Transverse colon (tissue), 4 donors: ENCODE data around the gene CACNA1C. TPM values are rescaled to one million over a fixed set of nuclear protein-coding genes. Genes with fewer than 3 reads are reported as not detected.

Experiments
- DNase-seq: peaks from one replicate; pipeline ENCODE4 v3.0.0-alpha.2; 2019
- H3K27ac ChIP-seq, 4 donors: fragments of 200-600 bp; sonication (generic); 2 replicates each; pipeline ENCODE4 v1.5.1; 2016 to 2018; ENCODE audit warnings: inconsistent platforms in 4 of 4
- H3K27me3 ChIP-seq: fragments of 200-600 bp; sonication (generic); 2 replicates; pipeline ENCODE4 v1.5.1; 2017; ENCODE audit warnings: inconsistent platforms
- H3K36me3 ChIP-seq, 4 donors: fragments of 200-600 bp; sonication (generic); 2 replicates each; pipeline ENCODE4 v1.5.1; 2017 to 2019; ENCODE audit warnings: inconsistent platforms in 4 of 4
- H3K4me1 ChIP-seq, 4 donors: fragments of 200-600 bp; sonication (generic); 2 replicates each; pipeline ENCODE4 v1.5.1; 2017 to 2020; ENCODE audit warnings: inconsistent platforms in 4 of 4
- H3K4me3 ChIP-seq, 4 donors: fragments of 200-600 bp; sonication (generic); 1 replicate in 1 of 4; 2 replicates in 3 of 4; pipeline versions ENCODE4 v1.5.1 to v1.6.1; 2017 to 2019; ENCODE audit warnings: inconsistent platforms in 4 of 4
- H3K9me3 ChIP-seq, 2 donors: fragments of 200-600 bp; sonication (generic); 2 replicates each; pipeline ENCODE4 v1.5.1; 2017 to 2019; ENCODE audit warnings: inconsistent platforms in 2 of 2
- EP300 ChIP-seq: sonication (generic); formaldehyde crosslinking; IDR thresholded peaks from one replicate; pipeline ENCODE4 v1.6.1; 2017; ENCODE audit warnings: antibody characterized with exemption, low read depth
- POLR2A ChIP-seq: fragments of 450-650 bp; IDR thresholded peaks from one replicate; pipeline ENCODE4 v1.6.1; 2016; ENCODE audit warnings: antibody characterized with exemption, mild to moderate bottlenecking, moderate library complexity
- POLR2AphosphoS5 ChIP-seq, 3 donors: sonication (generic); formaldehyde crosslinking; IDR thresholded peaks; one replicate each; pipeline ENCODE4 v1.6.1; 2016; ENCODE audit warnings: antibody characterized with exemption in 3 of 3
- WGBS, 2 donors: methylation state at CpG; one replicate each; pipeline ENCODE4 v1.1.5; 2018; ENCODE audit warnings: low coverage in 1 of 2; 5-methylcytosine and 5-hydroxymethylcytosine counted together
- in situ Hi-C, 4 donors: fragments of 200-750 bp; cut with MboI; loops; one replicate each; pipeline versions ENCODE4 v1.15.0 to v1.15.1; 2017; ENCODE audit warnings: low sequenced_read_pairs in 3 of 4, low pct_ligation_motif_present in 1 of 4, low pct_unique_long_range_greater_than_20kb in 1 of 4
- intact Hi-C: fragments of 100-400 bp; cut with DNase I; formaldehyde crosslinking; loops from one replicate; pipeline ENCODE4 v1.15.1; 2023; ENCODE audit warnings: low total_unique reads
- total RNA-seq, 4 donors: library from RNA; depleted of rRNA; stranded (reverse); fragments of >200 nt; gene quantifications; one replicate each; pipeline ENCODE4 v1.1.0, GENCODE V29; 2016
- TF ChIP-seq, protein P1 (sequence below), 5 experiments: fragments of 200-600 bp in 3 of 5; fragments of 450-650 bp in 2 of 5; sonication (generic) in 3 of 5; IDR thresholded peaks; 1 replicate in 2 of 5; 2 replicates in 3 of 5; pipeline ENCODE4 v1.5.1; 2016 to 2017; ENCODE audit warnings: antibody characterized with exemption in 5 of 5, inconsistent platforms in 3 of 5, mild to moderate bottlenecking in 2 of 5, moderate library complexity in 1 of 5

The CACNA1C gene
- total RNA-seq, 4 donors from 2014 or later = 18.8 to 35.2 (median 24.8) TPM

DNA sequence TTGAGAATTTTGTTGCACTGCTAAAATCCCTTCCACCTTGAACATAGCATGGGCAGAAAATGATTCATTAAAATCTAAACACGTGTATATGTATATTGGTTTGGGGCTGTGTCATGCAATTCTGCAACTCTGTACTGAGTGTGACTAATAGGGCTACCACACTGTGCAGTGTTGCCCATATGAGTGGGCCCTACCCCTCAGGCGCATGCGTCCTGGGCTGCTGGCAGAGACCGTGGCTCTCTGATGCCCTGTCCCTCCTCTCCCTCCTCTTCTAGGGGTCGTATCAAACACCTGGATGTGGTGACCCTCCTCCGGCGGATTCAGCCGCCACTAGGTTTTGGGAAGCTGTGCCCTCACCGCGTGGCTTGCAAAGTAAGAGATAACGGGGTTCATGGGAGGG, 613.6 kb downstream of the CACNA1C start:
- 91 to 100% methylated on average over 1 to 11 of the region's 11 CpGs for WGBS, 2 donors
- in situ Hi-C loops = no loop called here
- DNase-seq = no peak
- no peak overlapping the region for H3K4me3 ChIP-seq
- intact Hi-C loops = no loop called here
- H3K36me3 ChIP-seq = peaks cover 0 to 5% (median 0%) of the 10 kb centered on the region in 4 donors
- H3K4me1 ChIP-seq = no peaks in the 10 kb centered on the region
- no peaks in the 10 kb centered on the region for H3K9me3 ChIP-seq
- no peaks in the 10 kb centered on the region for H3K27me3 ChIP-seq
- TF ChIP-seq POLR2A = no peak
- no peak for TF ChIP-seq EP300
- TF ChIP-seq POLR2AphosphoS5 (IDR thresholded peaks at IDR 0.05) = no peak
- TF ChIP-seq, protein P1, sequence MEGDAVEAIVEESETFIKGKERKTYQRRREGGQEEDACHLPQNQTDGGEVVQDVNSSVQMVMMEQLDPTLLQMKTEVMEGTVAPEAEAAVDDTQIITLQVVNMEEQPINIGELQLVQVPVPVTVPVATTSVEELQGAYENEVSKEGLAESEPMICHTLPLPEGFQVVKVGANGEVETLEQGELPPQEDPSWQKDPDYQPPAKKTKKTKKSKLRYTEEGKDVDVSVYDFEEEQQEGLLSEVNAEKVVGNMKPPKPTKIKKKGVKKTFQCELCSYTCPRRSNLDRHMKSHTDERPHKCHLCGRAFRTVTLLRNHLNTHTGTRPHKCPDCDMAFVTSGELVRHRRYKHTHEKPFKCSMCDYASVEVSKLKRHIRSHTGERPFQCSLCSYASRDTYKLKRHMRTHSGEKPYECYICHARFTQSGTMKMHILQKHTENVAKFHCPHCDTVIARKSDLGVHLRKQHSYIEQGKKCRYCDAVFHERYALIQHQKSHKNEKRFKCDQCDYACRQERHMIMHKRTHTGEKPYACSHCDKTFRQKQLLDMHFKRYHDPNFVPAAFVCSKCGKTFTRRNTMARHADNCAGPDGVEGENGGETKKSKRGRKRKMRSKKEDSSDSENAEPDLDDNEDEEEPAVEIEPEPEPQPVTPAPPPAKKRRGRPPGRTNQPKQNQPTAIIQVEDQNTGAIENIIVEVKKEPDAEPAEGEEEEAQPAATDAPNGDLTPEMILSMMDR (IDR thresholded peaks at IDR 0.05) = no peak
- H3K27ac ChIP-seq = no peak overlapping the region

DNA sequence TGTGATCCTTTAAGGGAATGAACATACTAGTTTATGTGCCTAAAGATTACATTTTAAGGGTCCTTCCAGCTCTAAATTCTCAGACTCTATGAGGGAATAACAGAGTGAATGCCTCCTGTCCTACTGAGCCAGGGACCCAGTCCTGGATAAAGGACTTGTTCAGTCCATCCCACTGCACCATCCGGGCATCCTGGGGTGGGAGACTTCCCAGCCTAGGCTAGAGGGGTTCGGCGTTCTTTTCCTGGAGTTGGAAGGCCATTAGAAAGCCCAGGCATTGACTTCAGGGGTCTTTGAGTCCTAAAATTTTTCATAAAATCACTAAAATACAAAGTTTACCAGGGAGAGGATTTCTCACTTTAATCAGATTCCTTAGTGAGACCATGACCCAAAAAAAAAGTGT, 614.1 kb downstream of the CACNA1C start:
- intact Hi-C loops = no loop called here
- peaks cover 0 to 5% (median 0%) of the 10 kb centered on the region in 4 donors for H3K36me3 ChIP-seq
- in situ Hi-C loops = no loop called here
- H3K4me1 ChIP-seq = no peaks in the 10 kb centered on the region
- DNase-seq = no peak
- no peaks in the 10 kb centered on the region for H3K9me3 ChIP-seq
- H3K4me3 ChIP-seq = no peak overlapping the region
- WGBS, 2 donors = 85 to 96% methylated on average over 2 to 3 of the region's 3 CpGs
- no peaks in the 10 kb centered on the region for H3K27me3 ChIP-seq
- H3K27ac ChIP-seq = no peak overlapping the region
- TF ChIP-seq EP300 (no peak), POLR2AphosphoS5 (IDR thresholded peaks at IDR 0.05) (no peak), POLR2A (no peak)
- TF ChIP-seq, protein P1 (IDR thresholded peaks at IDR 0.05) = no peak

DNA sequence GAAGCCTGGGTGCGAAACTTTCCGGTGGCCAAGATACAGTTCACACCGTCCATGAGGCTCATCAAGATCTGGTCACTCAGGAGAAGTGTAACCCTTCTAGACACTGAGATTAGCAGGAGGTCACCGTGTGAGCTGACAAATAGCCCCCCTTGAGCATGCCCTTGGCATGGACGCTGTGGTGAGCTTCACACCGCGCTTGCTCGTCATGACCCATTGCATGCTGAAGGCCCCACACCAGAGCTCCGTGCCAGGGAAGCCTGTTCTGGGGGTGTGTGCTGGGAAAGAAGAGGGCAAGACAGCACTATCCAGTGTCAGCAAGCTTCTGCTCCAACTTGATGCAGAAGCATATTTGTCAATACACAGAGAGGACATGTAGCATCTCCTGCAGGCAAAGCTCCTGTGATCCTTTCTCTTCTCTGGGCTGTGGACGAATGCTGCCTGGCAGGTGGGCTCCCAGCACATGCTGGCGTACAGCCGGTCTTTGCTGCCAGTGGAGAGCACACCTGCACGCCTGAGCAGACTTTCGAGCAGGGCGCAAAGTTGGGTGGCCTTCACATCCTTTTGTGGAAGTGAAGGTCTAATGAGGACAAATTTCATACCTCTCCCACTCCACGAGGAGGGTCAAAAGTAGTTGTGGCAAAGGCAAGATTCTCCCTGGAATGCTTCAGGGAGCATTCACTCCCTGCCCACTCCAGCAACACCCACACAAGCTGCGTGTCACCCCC, 615.1 kb downstream of the CACNA1C start:
- Histone ChIP-seq H3K9me3 (no peaks in the 10 kb centered on the region), H3K36me3 (peaks cover 0 to 5% (median 0%) of the 10 kb centered on the region in 4 donors), H3K27me3 (no peaks in the 10 kb centered on the region), H3K27ac (no peak overlapping the region), H3K4me1 (no peaks in the 10 kb centered on the region), H3K4me3 (no peak overlapping the region)
- peak; percentile 3 for DNase-seq
- WGBS, 2 donors = 76 to 87% methylated on average over 2 to 17 of the region's 17 CpGs
- TF ChIP-seq EP300 = no peak
- no peak for TF ChIP-seq POLR2A
- TF ChIP-seq POLR2AphosphoS5 (IDR thresholded peaks at IDR 0.05) = no peak
- TF ChIP-seq, protein P1 (IDR thresholded peaks at IDR 0.05) = no peak
- intact Hi-C loops (no loop called here), in situ Hi-C loops (no loop called here)

DNA sequence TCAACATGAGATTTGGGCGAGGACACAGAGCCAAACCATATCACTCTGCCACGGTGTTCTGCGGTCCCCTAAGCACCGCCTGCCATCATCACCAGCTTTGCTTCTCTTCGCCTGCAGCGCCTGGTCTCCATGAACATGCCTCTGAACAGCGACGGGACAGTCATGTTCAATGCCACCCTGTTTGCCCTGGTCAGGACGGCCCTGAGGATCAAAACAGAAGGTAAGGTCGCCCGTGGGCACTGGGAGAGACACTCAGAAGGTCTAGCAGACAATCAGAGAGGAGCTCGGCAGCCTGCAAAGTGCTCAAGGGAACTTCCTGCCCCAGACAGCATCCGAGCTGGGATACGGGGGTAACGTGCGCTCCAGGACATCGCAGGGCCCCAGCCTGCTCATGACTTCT, 616.0 kb downstream of the CACNA1C start:
- H3K9me3 ChIP-seq = no peaks in the 10 kb centered on the region
- intact Hi-C loops = no loop called here
- no peak for TF ChIP-seq POLR2A
- no peak for TF ChIP-seq POLR2AphosphoS5 (IDR thresholded peaks at IDR 0.05)
- TF ChIP-seq, protein P1 (IDR thresholded peaks at IDR 0.05) = no peak
- no peak for TF ChIP-seq EP300
- H3K27ac ChIP-seq = no peak overlapping the region
- H3K4me1 ChIP-seq = no peaks in the 10 kb centered on the region
- in situ Hi-C loops = no loop called here
- H3K36me3 ChIP-seq = peaks cover 0 to 5% (median 0%) of the 10 kb centered on the region in 4 donors
- WGBS, 2 donors = 90% methylated on average over 17 of the region's 17 CpGs; no CpG with 5 or more reads in 1 of the 2 donors
- no peaks in the 10 kb centered on the region for H3K27me3 ChIP-seq
- no peak overlapping the region for H3K4me3 ChIP-seq
- DNase-seq = peak; percentile 4
